B cell (primary cell): ENCODE measurements around the gene FAM114A1.

Experiments used
- CTCF ChIP-seq: fragments of 200-600 bp; IDR thresholded peaks from one replicate; pipeline ENCODE4 v1.8.0; 2022; ENCODE audit warnings: antibody characterized with exemption, mild to moderate bottlenecking
- EZH2 ChIP-seq: IDR thresholded peaks from 2 replicates; pipeline ENCODE4 v1.6.1; 2012; ENCODE audit warnings: borderline replicate concordance, low read depth, mild to moderate bottlenecking, moderate library complexity, low read length; ENCODE audit not compliant: insufficient read depth, poor library complexity, severe bottlenecking

- no peak for TF ChIP-seq CTCF
- TF ChIP-seq EZH2: no peak
These were observed 99.9 kb downstream of the FAM114A1 start for GRCh38 chr4:38967260-38968095.
